PFSK-1 (cell line): Measurements from ENCODE around the gene MARVELD2.

Source experiments
- FOXP2 ChIP-seq: optimal IDR thresholded peaks from 2 replicates; pipeline ENCODE3; 2011; ENCODE audit warnings: borderline replicate concordance, control low read depth, inconsistent platforms; ENCODE audit not compliant: insufficient read depth; ENCODE audit errors: extremely low read length, extremely low read depth
- POLR2AphosphoS5 ChIP-seq: IDR thresholded peaks from 2 replicates; pipeline ENCODE4 v1.6.1; 2012; ENCODE audit warnings: low read depth, mild to moderate bottlenecking, control low read depth, low read length, moderate library complexity
- SIN3A ChIP-seq: IDR thresholded peaks from 2 replicates; pipeline ENCODE4 v1.6.1; 2012; ENCODE audit warnings: mild to moderate bottlenecking, low read length, moderate library complexity, borderline replicate concordance; ENCODE audit not compliant: insufficient read depth
- TAF1 ChIP-seq: IDR thresholded peaks from 2 replicates; pipeline ENCODE4 v1.6.1; 2012; ENCODE audit warnings: low read length, control low read depth, borderline replicate concordance; ENCODE audit not compliant: insufficient read depth
- TF ChIP-seq, protein P1 (sequence below), 2 experiments: IDR thresholded peaks; 2 replicates each; pipeline versions ENCODE4 v1.6.1 to v1.8.0; 2011 to 2012; ENCODE audit warnings: low read depth in 2 of 2, low read length in 2 of 2, control low read depth in 1 of 2, inconsistent platforms in 1 of 2, mild to moderate bottlenecking in 1 of 2, moderate library complexity in 1 of 2; ENCODE audit not compliant: insufficient read depth in 1 of 2

The MARVELD2 gene

DNA sequence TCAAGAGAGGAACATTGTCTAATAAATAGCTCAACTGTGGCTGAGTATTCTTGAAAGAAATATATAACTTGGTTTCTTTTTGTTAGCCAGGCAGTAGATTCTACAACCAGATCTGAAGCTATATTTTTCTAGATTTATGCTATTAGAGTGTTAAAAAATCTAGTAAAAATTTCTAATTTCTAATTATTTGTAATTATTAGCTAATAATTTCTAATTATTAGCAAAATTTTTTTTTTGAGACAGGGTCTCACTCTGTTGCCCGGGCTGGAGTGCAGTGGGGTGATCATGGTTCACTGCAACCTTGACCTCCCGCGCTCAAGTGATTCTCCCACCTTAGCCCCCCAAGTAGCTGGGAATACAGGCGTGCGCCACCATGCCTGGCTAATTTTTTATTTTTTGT, 42.5 kb upstream of the MARVELD2 start:
- TF ChIP-seq FOXP2: no peak
- TF ChIP-seq TAF1: no peak
- TF ChIP-seq POLR2AphosphoS5: no peak
- TF ChIP-seq, protein P1, sequence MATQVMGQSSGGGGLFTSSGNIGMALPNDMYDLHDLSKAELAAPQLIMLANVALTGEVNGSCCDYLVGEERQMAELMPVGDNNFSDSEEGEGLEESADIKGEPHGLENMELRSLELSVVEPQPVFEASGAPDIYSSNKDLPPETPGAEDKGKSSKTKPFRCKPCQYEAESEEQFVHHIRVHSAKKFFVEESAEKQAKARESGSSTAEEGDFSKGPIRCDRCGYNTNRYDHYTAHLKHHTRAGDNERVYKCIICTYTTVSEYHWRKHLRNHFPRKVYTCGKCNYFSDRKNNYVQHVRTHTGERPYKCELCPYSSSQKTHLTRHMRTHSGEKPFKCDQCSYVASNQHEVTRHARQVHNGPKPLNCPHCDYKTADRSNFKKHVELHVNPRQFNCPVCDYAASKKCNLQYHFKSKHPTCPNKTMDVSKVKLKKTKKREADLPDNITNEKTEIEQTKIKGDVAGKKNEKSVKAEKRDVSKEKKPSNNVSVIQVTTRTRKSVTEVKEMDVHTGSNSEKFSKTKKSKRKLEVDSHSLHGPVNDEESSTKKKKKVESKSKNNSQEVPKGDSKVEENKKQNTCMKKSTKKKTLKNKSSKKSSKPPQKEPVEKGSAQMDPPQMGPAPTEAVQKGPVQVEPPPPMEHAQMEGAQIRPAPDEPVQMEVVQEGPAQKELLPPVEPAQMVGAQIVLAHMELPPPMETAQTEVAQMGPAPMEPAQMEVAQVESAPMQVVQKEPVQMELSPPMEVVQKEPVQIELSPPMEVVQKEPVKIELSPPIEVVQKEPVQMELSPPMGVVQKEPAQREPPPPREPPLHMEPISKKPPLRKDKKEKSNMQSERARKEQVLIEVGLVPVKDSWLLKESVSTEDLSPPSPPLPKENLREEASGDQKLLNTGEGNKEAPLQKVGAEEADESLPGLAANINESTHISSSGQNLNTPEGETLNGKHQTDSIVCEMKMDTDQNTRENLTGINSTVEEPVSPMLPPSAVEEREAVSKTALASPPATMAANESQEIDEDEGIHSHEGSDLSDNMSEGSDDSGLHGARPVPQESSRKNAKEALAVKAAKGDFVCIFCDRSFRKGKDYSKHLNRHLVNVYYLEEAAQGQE (IDR thresholded peaks at IDR 0.05; ENCODE audit: insufficient read depth in 1 of 2, low read depth in 2 of 2, low read length in 2 of 2): no peak
- no peak for TF ChIP-seq SIN3A

DNA sequence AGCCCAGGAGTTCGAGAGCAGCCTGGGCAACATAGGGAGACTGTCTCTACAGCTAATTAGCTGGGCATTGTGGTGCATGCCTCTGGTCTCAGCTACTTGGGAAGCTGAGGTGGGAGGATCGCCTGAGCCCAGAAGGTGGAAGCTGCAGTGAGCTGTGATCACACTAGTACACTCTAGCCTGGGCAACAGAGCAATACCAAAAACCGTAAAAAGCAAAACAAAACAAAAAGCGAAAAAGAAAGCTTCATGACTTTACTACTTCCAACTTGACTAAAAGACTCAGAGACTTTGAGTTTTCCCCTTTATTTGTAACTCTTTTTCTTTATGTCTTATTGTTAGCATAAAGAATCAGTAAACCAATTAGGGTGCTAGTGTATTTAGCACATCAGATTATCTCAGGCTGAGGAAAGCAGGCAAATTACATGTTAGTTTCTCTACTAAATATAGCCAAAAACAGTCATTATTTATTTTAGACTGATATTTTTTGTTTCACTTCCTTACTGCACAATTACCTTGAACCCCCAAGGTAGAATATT, 39.9 kb upstream of the MARVELD2 start:
- TF ChIP-seq TAF1 (no peak), FOXP2 (no peak), SIN3A (no peak), POLR2AphosphoS5 (no peak)
- TF ChIP-seq, protein P1 (IDR thresholded peaks at IDR 0.05; ENCODE audit: insufficient read depth in 1 of 2, low read depth in 2 of 2, low read length in 2 of 2): no peak

GRCh38 chr5:69378376-69378775, 36.5 kb upstream of the MARVELD2 start:
- TF ChIP-seq POLR2AphosphoS5: no peak

- TF ChIP-seq SIN3A (no peak), FOXP2 (no peak), POLR2AphosphoS5 (no peak), TAF1 (no peak)
- TF ChIP-seq, protein P1 (IDR thresholded peaks at IDR 0.05; ENCODE audit: insufficient read depth in 1 of 2, low read depth in 2 of 2, low read length in 2 of 2): no peak
Observed at GRCh38 chr5:69404659-69405330, 10.1 kb upstream of the MARVELD2 start.

DNA sequence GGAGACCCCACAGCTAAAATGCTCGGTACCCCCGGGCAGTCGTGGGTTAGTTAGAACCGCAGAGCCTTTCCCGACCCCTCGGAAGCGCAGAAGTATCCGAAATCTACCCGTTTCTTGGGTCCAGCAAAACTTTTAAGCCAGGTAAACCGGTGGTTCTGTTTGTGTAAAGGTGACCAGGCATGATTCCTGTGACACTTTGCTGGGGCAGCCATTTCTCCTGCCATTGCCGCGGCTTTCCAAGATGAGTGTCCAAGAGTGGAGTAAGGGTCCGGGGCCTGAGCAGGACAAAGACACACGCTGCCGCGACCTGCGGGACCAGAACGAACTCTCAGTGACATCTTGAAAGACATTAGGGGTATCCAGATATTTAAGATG, 655 bp downstream of the MARVELD2 start:
- TF ChIP-seq POLR2AphosphoS5 (no peak), SIN3A (no peak), FOXP2 (no peak), TAF1 (no peak)
- TF ChIP-seq, protein P1 (IDR thresholded peaks at IDR 0.05; ENCODE audit: insufficient read depth in 1 of 2, low read depth in 2 of 2, low read length in 2 of 2): no peak
